LNCaP clone FGC (cell line): Measurements from ENCODE around the gene MRPL16.
"Not testable (repeated sequence)": the region's sequence is repeated elsewhere in the genome, so short reads cannot be mapped to it uniquely, and the experiment has no call there.

ENCODE experiments used
- DNase-seq: peaks from one replicate; pipeline ENCODE4 v3.0.0-alpha.2; 2011; ENCODE audit warnings: low read depth
- H3K4me3 ChIP-seq: 2 replicates; pipeline ENCODE4 v1.5.1; 2011; ENCODE audit warnings: mild to moderate bottlenecking, low read depth, low read length, control low read depth
- CTCF ChIP-seq: IDR thresholded peaks from 2 replicates; pipeline ENCODE4 v1.5.1; 2012; ENCODE audit warnings: mild to moderate bottlenecking; ENCODE audit not compliant: control insufficient read depth, insufficient read depth; ENCODE audit errors: extremely low read depth

MRPL16 gene

GRCh38 chr11:59829358-59829757, 18.8 kb upstream of the MRPL16 start:
- no peak for DNase-seq
- H3K4me3 ChIP-seq = no peak overlapping the region
- no peak for TF ChIP-seq CTCF

- peak; percentile 39 for DNase-seq
- no peak overlapping the region for H3K4me3 ChIP-seq
- peak; percentile 79 for TF ChIP-seq CTCF
These were observed 12.5 kb upstream of the MRPL16 start for GRCh38 chr11:59822989-59823566.

GRCh38 chr11:59818572-59818971, 8.0 kb upstream of the MRPL16 start:
- no peak for TF ChIP-seq CTCF
- no peak overlapping the region for H3K4me3 ChIP-seq
- DNase-seq = no peak

- not testable (repeated sequence) for H3K4me3 ChIP-seq, DNase-seq
These were observed 5.9 kb upstream of the MRPL16 start for GRCh38 chr11:59816434-59816833.

GRCh38 chr11:59815754-59816153, 5.2 kb upstream of the MRPL16 start:
- H3K4me3 ChIP-seq = no peak overlapping the region
- no peak for DNase-seq
- TF ChIP-seq CTCF = no peak

GRCh38 chr11:59814021-59814420, 3.4 kb upstream of the MRPL16 start:
- no peak for DNase-seq
- no peak for TF ChIP-seq CTCF
- H3K4me3 ChIP-seq = no peak overlapping the region

- no peak for TF ChIP-seq CTCF
- DNase-seq = no peak
- no peak overlapping the region for H3K4me3 ChIP-seq
These were observed 2.8 kb upstream of the MRPL16 start for GRCh38 chr11:59813364-59813763.
